H1 (cell line): ENCODE measurements around the gene KIDINS220. TPM values are rescaled to one million over a fixed set of nuclear protein-coding genes. Genes with fewer than 3 reads are reported as not detected.

Experiments
- CTCF ChIA-PET: fragments of 300-600 bp; sonication (Branson Sonifier 250); formaldehyde crosslinking; loops from one replicate; lab custom pipeline; 2021; ENCODE audit not compliant: partially characterized antibody; lab: Charles Lee
- POLR2A ChIA-PET: fragments of 300-600 bp; sonication (Branson Sonifier 250); formaldehyde crosslinking; loops from one replicate; lab custom pipeline; 2021; ENCODE audit warnings: inconsistent platforms; ENCODE audit not compliant: partially characterized antibody; lab: Charles Lee
- DNase-seq, 2 experiments: peaks; one replicate each; pipeline versions ENCODE4 v3.0.0 to v3.0.0-alpha.2; 2010 to 2022; ENCODE audit warnings: low spot score in 2 of 2, low read depth in 1 of 2, mixed read lengths in 1 of 2
- FAIRE-seq: peaks from 2 replicates; lab custom pipeline; 2011; peaks lifted over from hg19 to GRCh38; lab: Jason Lieb, UNC
- H2AFZ ChIP-seq: 2 replicates; pipeline ENCODE4 v1.8.1; 2012; ENCODE audit warnings: low read length, inconsistent platforms
- H2AK5ac ChIP-seq: 2 replicates; pipeline ENCODE4 v1.6.1; 2013; ENCODE audit warnings: low read depth, low read length
- H2BK120ac ChIP-seq: replicated peaks from 2 replicates; pipeline ENCODE3; 2013; ENCODE audit warnings: low read depth, low read length, inconsistent platforms
- H2BK12ac ChIP-seq: 2 replicates; pipeline ENCODE4 v1.6.1; 2013; ENCODE audit warnings: low read depth, low read length
- H2BK15ac ChIP-seq: 2 replicates; pipeline ENCODE4 v1.6.1; 2013; ENCODE audit warnings: low read length
- H2BK20ac ChIP-seq: 2 replicates; pipeline ENCODE4 v1.6.1; 2013; ENCODE audit warnings: low read length
- H2BK5ac ChIP-seq: 2 replicates; pipeline ENCODE4 v1.6.1; 2013; ENCODE audit warnings: low read depth, low read length
- H3K14ac ChIP-seq: 2 replicates; pipeline ENCODE4 v1.6.1; 2013; ENCODE audit warnings: inconsistent platforms; ENCODE audit not compliant: insufficient read length
- H3K18ac ChIP-seq: 2 replicates; pipeline ENCODE4 v1.6.1; 2013; ENCODE audit warnings: low read length; ENCODE audit errors: extremely low read depth
- H3K23ac ChIP-seq: 2 replicates; pipeline ENCODE4 v1.6.1; 2013; ENCODE audit warnings: inconsistent platforms; ENCODE audit not compliant: insufficient read length
- H3K23me2 ChIP-seq: 2 replicates; pipeline ENCODE4 v1.6.1; 2013; ENCODE audit warnings: low read depth, low read length
- H3K27ac ChIP-seq: 2 replicates; pipeline ENCODE4 v1.6.1; 2011; ENCODE audit warnings: low read depth, low read length, inconsistent platforms
- H3K27me3 ChIP-seq, 4 experiments: replicated peaks in 1 of 4; 1 replicate in 1 of 4; 2 replicates in 3 of 4; pipeline versions ENCODE4 v1.6.1 to v1.8.1; 2011 to 2013; ENCODE audit warnings: low read length in 3 of 4, mild to moderate bottlenecking in 3 of 4, inconsistent platforms in 2 of 4, mixed read lengths in 2 of 4, moderate library complexity in 1 of 4; ENCODE audit not compliant: control insufficient read depth in 3 of 4, insufficient read depth in 3 of 4; ENCODE audit errors: extremely low read depth in 1 of 4
- H3K36me3 ChIP-seq, 4 experiments: 2 replicates each; pipeline versions ENCODE4 v1.6.1 to v1.8.1; 2011 to 2013; ENCODE audit warnings: mild to moderate bottlenecking in 4 of 4, low read length in 3 of 4, moderate library complexity in 2 of 4, control low read depth in 1 of 4, inconsistent platforms in 1 of 4; ENCODE audit not compliant: insufficient read depth in 4 of 4, control insufficient read depth in 2 of 4
- H3K4ac ChIP-seq: replicated peaks from 2 replicates; pipeline ENCODE3; 2013; ENCODE audit warnings: low read length, low read depth, mixed read lengths, inconsistent platforms; ENCODE audit not compliant: insufficient read length
- H3K4me1 ChIP-seq, 4 experiments: replicated peaks in 1 of 4; 1 replicate in 1 of 4; 2 replicates in 3 of 4; pipeline versions ENCODE4 v1.6.1 to v1.8.1; 2011 to 2013; ENCODE audit warnings: low read length in 3 of 4, inconsistent platforms in 2 of 4, mixed read lengths in 1 of 4; ENCODE audit not compliant: insufficient read depth in 4 of 4, control insufficient read depth in 3 of 4
- H3K4me2 ChIP-seq, 2 experiments: 2 replicates each; pipeline versions ENCODE4 v1.6.1 to v1.8.1; 2011 to 2013; ENCODE audit warnings: low read depth in 2 of 2, low read length in 2 of 2, control low read depth in 1 of 2, inconsistent platforms in 1 of 2, mild to moderate bottlenecking in 1 of 2; ENCODE audit not compliant: insufficient read depth in 1 of 2
- H3K4me3 ChIP-seq, 4 experiments: fragments of 200-600, 300-600 bp in 1 of 4; sonication (generic), shearing (Covaris generic), sonication (Bioruptor Twin) in 1 of 4; 2 replicates each; pipeline versions ENCODE4 v1.5.1 to v1.8.1; 2011 to 2016; ENCODE audit warnings: low read length in 4 of 4, low read depth in 3 of 4, control low read depth in 2 of 4, inconsistent platforms in 2 of 4, mild to moderate bottlenecking in 2 of 4, mixed read lengths in 1 of 4, moderate library complexity in 1 of 4; ENCODE audit not compliant: insufficient read depth in 2 of 4; ENCODE audit errors: extremely low read depth in 1 of 4
- H3K56ac ChIP-seq: replicated peaks from 2 replicates; pipeline ENCODE3; 2013; ENCODE audit warnings: low read depth, mild to moderate bottlenecking, mixed read lengths, low read length, inconsistent platforms; ENCODE audit not compliant: insufficient read length
- H3K79me1 ChIP-seq: 2 replicates; pipeline ENCODE4 v1.6.1; 2013; ENCODE audit warnings: low read depth, low read length, control low read depth
- H3K79me2 ChIP-seq, 2 experiments: 2 replicates each; pipeline versions ENCODE4 v1.6.1 to v1.8.1; 2012 to 2013; ENCODE audit warnings: low read length in 2 of 2, mild to moderate bottlenecking in 2 of 2, inconsistent platforms in 1 of 2; ENCODE audit not compliant: insufficient read depth in 2 of 2, control insufficient read depth in 1 of 2
- H3K9ac ChIP-seq, 4 experiments: replicated peaks in 1 of 4; 1 replicate in 1 of 4; 2 replicates in 3 of 4; pipeline versions ENCODE4 v1.6.1 to v1.8.1; 2011 to 2013; ENCODE audit warnings: low read depth in 3 of 4, low read length in 3 of 4, control low read depth in 2 of 4, mild to moderate bottlenecking in 2 of 4, moderate library complexity in 2 of 4, inconsistent platforms in 1 of 4; ENCODE audit errors: extremely low read depth in 1 of 4
- H3K9me3 ChIP-seq, 2 experiments: 2 replicates each; pipeline versions ENCODE4 v1.6.1 to v1.8.1; 2012 to 2013; ENCODE audit warnings: mild to moderate bottlenecking in 2 of 2, moderate library complexity in 2 of 2, control low read depth in 1 of 2, inconsistent platforms in 1 of 2, low read depth in 1 of 2, low read length in 1 of 2, mixed read lengths in 1 of 2; ENCODE audit not compliant: insufficient read depth in 2 of 2
- H4K20me1 ChIP-seq, 2 experiments: replicated peaks in 1 of 2; 2 replicates each; pipeline versions ENCODE3 to v1.8.1; 2011 to 2013; ENCODE audit warnings: inconsistent platforms in 2 of 2, low read length in 2 of 2, mild to moderate bottlenecking in 1 of 2; ENCODE audit not compliant: insufficient read depth in 2 of 2, control insufficient read depth in 1 of 2
- H4K5ac ChIP-seq: 2 replicates; pipeline ENCODE4 v1.6.1; 2013; ENCODE audit warnings: low read length, low read depth, mixed read lengths, inconsistent platforms; ENCODE audit not compliant: insufficient read length
- H4K8ac ChIP-seq: 2 replicates; pipeline ENCODE4 v1.8.0; 2013; ENCODE audit warnings: mild to moderate bottlenecking, moderate library complexity, low read length, inconsistent platforms; ENCODE audit not compliant: insufficient read depth; ENCODE audit errors: extremely low read depth
- H4K91ac ChIP-seq: replicated peaks from 2 replicates; pipeline ENCODE3; 2013; ENCODE audit warnings: low read length, mixed read lengths, inconsistent platforms; ENCODE audit not compliant: insufficient read length
- BACH1 ChIP-seq: IDR thresholded peaks from 2 replicates; pipeline ENCODE4 v1.6.1; 2012; ENCODE audit warnings: low read length, improper control_type of control experiment
- EP300 ChIP-seq, 2 experiments: IDR thresholded peaks; 1 replicate in 1 of 2; 2 replicates in 1 of 2; pipeline ENCODE4 v1.6.1; 2011 to 2012; ENCODE audit warnings: low read depth in 2 of 2, low read length in 2 of 2, mild to moderate bottlenecking in 2 of 2, borderline replicate concordance in 1 of 2, inconsistent platforms in 1 of 2, moderate library complexity in 1 of 2
- EZH2 ChIP-seq: fragments of 200-600 bp; sonication (generic); IDR thresholded peaks from 2 replicates; pipeline ENCODE4 v1.7.1; 2012; ENCODE audit warnings: low read depth, mild to moderate bottlenecking, moderate library complexity, low read length, inconsistent platforms; ENCODE audit not compliant: severe bottlenecking
- JUN ChIP-seq: IDR thresholded peaks from 2 replicates; pipeline ENCODE4 v1.6.1; 2011; ENCODE audit warnings: low read depth, mild to moderate bottlenecking, improper control_type of control experiment, low read length
- MAX ChIP-seq: IDR thresholded peaks from 2 replicates; pipeline ENCODE4 v1.6.1; 2012; ENCODE audit warnings: inconsistent platforms
- NRF1 ChIP-seq: IDR thresholded peaks from 2 replicates; pipeline ENCODE4 v1.6.1; 2011; ENCODE audit warnings: mild to moderate bottlenecking, low read depth, low read length, improper control_type of control experiment
- PHF8 ChIP-seq: fragments of 200-600 bp; sonication (generic); conservative IDR thresholded peaks from 2 replicates; pipeline ENCODE4 v1.7.1; 2012; ENCODE audit warnings: low read depth, mild to moderate bottlenecking, inconsistent platforms, low read length, moderate library complexity
- SIRT6 ChIP-seq: IDR thresholded peaks from one replicate; pipeline ENCODE4 v1.7.1; 2012; ENCODE audit warnings: low read length, inconsistent platforms
- SRF ChIP-seq: IDR thresholded peaks from 2 replicates; pipeline ENCODE4 v1.6.1; 2011; ENCODE audit warnings: mild to moderate bottlenecking, low read depth, low read length, moderate library complexity
- TBP ChIP-seq: IDR thresholded peaks from 2 replicates; pipeline ENCODE4 v1.6.1; 2011; ENCODE audit warnings: low read depth, low read length, improper control_type of control experiment
- YY1 ChIP-seq: IDR thresholded peaks from 2 replicates; pipeline ENCODE4 v1.6.1; 2011; ENCODE audit warnings: low read depth, mild to moderate bottlenecking, low read length
- WGBS, 2 experiments: shearing (Covaris generic) in 1 of 2; methylation state at CpG; one replicate each; pipeline versions ENCODE4 v1.1.6 to v1.1.7; 2013 to 2015; ENCODE audit warnings: low lambda C conversion rate in 2 of 2, mixed read lengths in 2 of 2, inconsistent platforms in 1 of 2, low coverage in 1 of 2, missing lambda C conversion rate in 1 of 2; ENCODE audit not compliant: insufficient replicate concordance in 2 of 2, insufficient coverage in 1 of 2, insufficient read length in 1 of 2; ENCODE audit errors: extremely low coverage in 1 of 2, missing lambda C conversion rate in 1 of 2; 5-methylcytosine and 5-hydroxymethylcytosine counted together
- polyA plus RNA-seq, 7 experiments: library from polyadenylated mRNA; depleted of rRNA in 3 of 7; stranded (reverse) in 5 of 7; unstranded in 2 of 7; fragments of >200 nt in 5 of 7; fragments of 200-250 nt in 2 of 7; gene quantifications; 1 replicate in 5 of 7; 2 replicates in 1 of 7; 4 replicates in 1 of 7; pipeline versions ENCODE4 v1.2.1 to v1.2.3, GENCODE V29; 2011 to 2013; ENCODE audit warnings: missing spikeins in 2 of 7, mixed read lengths in 2 of 7
- total RNA-seq: library from RNA; stranded (reverse); fragmentation: NEBNext Ultra II Directional; extraction: Animal tissue kit (Norgen Biotek cat#: 25700); gene quantifications from 2 replicates; pipeline ENCODE4 v1.2.1, GENCODE V29; 2021
- TF ChIP-seq, protein P1 (sequence below), 3 experiments: IDR thresholded peaks; 1 replicate in 2 of 3; 2 replicates in 1 of 3; pipeline versions ENCODE4 v1.5.1 to v1.6.1; 2011; ENCODE audit warnings: low read length in 3 of 3, mild to moderate bottlenecking in 3 of 3, inconsistent platforms in 2 of 3, low read depth in 1 of 3, moderate library complexity in 1 of 3; ENCODE audit not compliant: insufficient read depth in 1 of 3; ENCODE audit errors: control extremely low read depth in 1 of 3

KIDINS220 gene
- total and polyA plus RNA-seq, 2 of the 8 experiments (the other 6 are each of a cell fraction or from before 2014, with no cell fraction given), result 21.2 to 27.1 TPM

DNA sequence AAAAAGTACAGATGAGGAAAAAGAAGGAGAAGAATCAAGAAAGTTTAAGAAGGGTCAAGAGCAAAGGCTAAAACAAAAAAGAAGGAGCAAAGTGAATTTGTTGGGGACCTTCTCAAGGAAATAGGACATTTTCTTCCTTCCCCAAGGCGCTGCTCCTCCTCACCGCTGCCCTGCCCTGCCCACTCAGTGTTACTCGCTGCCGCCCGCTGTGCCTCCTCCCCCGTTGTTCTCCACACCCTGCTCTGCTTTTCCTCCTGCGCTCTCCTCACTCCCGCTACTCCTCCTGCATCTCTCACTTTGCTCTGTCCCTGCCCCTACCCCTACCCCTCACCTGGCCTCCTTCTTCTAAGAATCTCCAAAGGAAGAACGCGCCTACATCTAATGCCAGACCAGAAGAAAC is 104.8 kb downstream of the KIDINS220 start:
- Histone ChIP-seq H3K79me2 (no peaks in the 10 kb centered on the region), H3K27ac (no peak overlapping the region), H3K14ac (no peak overlapping the region), H3K56ac (no peak overlapping the region), H3K4ac (no peak overlapping the region), H3K9ac (no peak overlapping the region), H2AFZ (no peak overlapping the region), H3K79me1 (no peaks in the 10 kb centered on the region), H2BK20ac (no peak overlapping the region), H3K18ac (no peak overlapping the region), H2BK5ac (no peak overlapping the region), H3K9me3 (no peaks in the 10 kb centered on the region), H3K36me3 (peaks cover 3 to 23% (median 14%) of the 10 kb centered on the region in 4 experiments; a peak in 7 of 8 replicates), H2AK5ac (no peak overlapping the region), H4K20me1 (no peaks in the 10 kb centered on the region), H4K91ac (no peak overlapping the region), H3K23ac (no peak overlapping the region), H3K4me1 (no peaks in the 10 kb centered on the region), H2BK15ac (no peak overlapping the region), H3K27me3 (no peaks in the 10 kb centered on the region), H4K8ac (no peak overlapping the region), H3K4me2 (no peak overlapping the region), H2BK12ac (no peak overlapping the region), H2BK120ac (no peak overlapping the region), H3K4me3 (no peak overlapping the region), H3K23me2 (no peaks in the 10 kb centered on the region), H4K5ac (no peak overlapping the region)
- POLR2A ChIA-PET, result no interaction called here
- DNase-seq (no peak), FAIRE-seq (no peak)
- WGBS, 2 experiments, result 94% methylated on average over 10 of the region's 10 CpGs; no CpG with 5 or more reads in 1 of the 2 experiments
- CTCF ChIA-PET, result interaction anchor here (0.9 kb wide), 1 partner anchor 10 kb away, joined by 4 read pairs; no protein-coding TSS in a partner anchor
- TF ChIP-seq EZH2, result no peak
- no peak for TF ChIP-seq MAX
- TF ChIP-seq BACH1, result no peak
- no peak for TF ChIP-seq YY1
- no peak for TF ChIP-seq EP300 (IDR thresholded peaks at IDR 0.05; ENCODE audit: borderline replicate concordance in 1 of 2, low read depth in 2 of 2, low read length in 2 of 2)
- TF ChIP-seq JUN, result no peak
- TF ChIP-seq, protein P1, sequence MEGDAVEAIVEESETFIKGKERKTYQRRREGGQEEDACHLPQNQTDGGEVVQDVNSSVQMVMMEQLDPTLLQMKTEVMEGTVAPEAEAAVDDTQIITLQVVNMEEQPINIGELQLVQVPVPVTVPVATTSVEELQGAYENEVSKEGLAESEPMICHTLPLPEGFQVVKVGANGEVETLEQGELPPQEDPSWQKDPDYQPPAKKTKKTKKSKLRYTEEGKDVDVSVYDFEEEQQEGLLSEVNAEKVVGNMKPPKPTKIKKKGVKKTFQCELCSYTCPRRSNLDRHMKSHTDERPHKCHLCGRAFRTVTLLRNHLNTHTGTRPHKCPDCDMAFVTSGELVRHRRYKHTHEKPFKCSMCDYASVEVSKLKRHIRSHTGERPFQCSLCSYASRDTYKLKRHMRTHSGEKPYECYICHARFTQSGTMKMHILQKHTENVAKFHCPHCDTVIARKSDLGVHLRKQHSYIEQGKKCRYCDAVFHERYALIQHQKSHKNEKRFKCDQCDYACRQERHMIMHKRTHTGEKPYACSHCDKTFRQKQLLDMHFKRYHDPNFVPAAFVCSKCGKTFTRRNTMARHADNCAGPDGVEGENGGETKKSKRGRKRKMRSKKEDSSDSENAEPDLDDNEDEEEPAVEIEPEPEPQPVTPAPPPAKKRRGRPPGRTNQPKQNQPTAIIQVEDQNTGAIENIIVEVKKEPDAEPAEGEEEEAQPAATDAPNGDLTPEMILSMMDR (IDR thresholded peaks at IDR 0.05; ENCODE audit: control extremely low read depth in 1 of 3, insufficient read depth in 1 of 3, low read depth in 1 of 3, low read length in 3 of 3), result no peak
- no peak for TF ChIP-seq SIRT6
- no peak for TF ChIP-seq SRF
- TF ChIP-seq NRF1, result no peak
- TF ChIP-seq TBP, result no peak
- no peak for TF ChIP-seq PHF8
